NCI-H1694 (cell line): ENCODE data around the gene GRIA2.
"Not testable (repeated sequence)": the region's sequence is repeated elsewhere in the genome, so short reads cannot be mapped to it uniquely, and the experiment has no call there.

Experiments
- DNase-seq: peaks from one replicate; lab custom pipeline; 2025; lab: John Stamatoyannopoulos, UW

GRIA2 gene

GRCh38 chr4:157220371-157220881, at the start of gene GRIA2:
TSS of gene GRIA2 (plus strand) at chr4:157220728. CDS start at chr4:157221043, 315 bp downstream.
- DNase-seq: peak; percentile 33

- peak; percentile 1 for DNase-seq
Observed at GRCh38 chr4:157172011-157172410, 48.5 kb upstream of the GRIA2 start.

- not testable (repeated sequence) for DNase-seq
Observed at GRCh38 chr4:157180268-157180667, 40.3 kb upstream of the GRIA2 start.

- DNase-seq: no peak
Observed at GRCh38 chr4:157184300-157184699, 36.2 kb upstream of the GRIA2 start.

- no peak for DNase-seq
Observed at GRCh38 chr4:157185363-157185762, 35.2 kb upstream of the GRIA2 start.

- no peak for DNase-seq
Observed at GRCh38 chr4:157195374-157195773, 25.2 kb upstream of the GRIA2 start.

GRCh38 chr4:157196046-157196445, 24.5 kb upstream of the GRIA2 start:
- DNase-seq: no peak

- DNase-seq: no peak
Observed at GRCh38 chr4:157204634-157205244, 15.8 kb upstream of the GRIA2 start.

- DNase-seq: peak; percentile 11
Observed at GRCh38 chr4:157217708-157218107, 2.8 kb upstream of the GRIA2 start.

GRCh38 chr4:157219711-157220370, 687 bp upstream of the GRIA2 start:
- DNase-seq: no peak

- DNase-seq: no peak
Observed at GRCh38 chr4:157221426-157221894, 932 bp downstream of the GRIA2 start.

- DNase-seq: peak; percentile 39
Observed at GRCh38 chr4:157221895-157222770, 1.6 kb downstream of the GRIA2 start.

GRCh38 chr4:157222771-157223160, 2.2 kb downstream of the GRIA2 start:
- DNase-seq: no peak

GRCh38 chr4:157223456-157223855, 2.9 kb downstream of the GRIA2 start:
- DNase-seq: no peak

GRCh38 chr4:157225096-157225495, 4.6 kb downstream of the GRIA2 start:
- no peak for DNase-seq

GRCh38 chr4:157226035-157226434, 5.5 kb downstream of the GRIA2 start:
- DNase-seq: no peak

GRCh38 chr4:157226601-157227000, 6.1 kb downstream of the GRIA2 start:
- no peak for DNase-seq

GRCh38 chr4:157231525-157231924, 11.0 kb downstream of the GRIA2 start:
- DNase-seq: no peak

GRCh38 chr4:157242871-157243270, 22.3 kb downstream of the GRIA2 start:
- no peak for DNase-seq

- DNase-seq: no peak
Observed at GRCh38 chr4:157244348-157244747, 23.8 kb downstream of the GRIA2 start.

- no peak for DNase-seq
Observed at GRCh38 chr4:157245351-157245750, 24.8 kb downstream of the GRIA2 start.

GRCh38 chr4:157246964-157247363, 26.4 kb downstream of the GRIA2 start:
- no peak for DNase-seq
